Vagina (tissue), 2 donors: ENCODE data around the gene DEFB132.

Experiments
- CTCF ChIP-seq, 3 experiments: fragments of 450-650 bp in 2 of 3; fragments of 200-600 bp in 1 of 3; sonication (generic) in 1 of 3; IDR thresholded peaks; one replicate each; pipeline ENCODE4 v1.5.1; 2017 to 2019; ENCODE audit warnings: antibody characterized with exemption in 3 of 3, mild to moderate bottlenecking in 2 of 3, moderate library complexity in 2 of 3
- POLR2A ChIP-seq, 2 donors: fragments of 450-650 bp; IDR thresholded peaks; one replicate each; pipeline ENCODE4 v1.6.1; 2017; ENCODE audit warnings: antibody characterized with exemption in 2 of 2, mild to moderate bottlenecking in 2 of 2, moderate library complexity in 2 of 2
- POLR2AphosphoS5 ChIP-seq, 2 donors: sonication (generic); formaldehyde crosslinking; IDR thresholded peaks; one replicate each; pipeline ENCODE4 v1.9.0; 2017; ENCODE audit warnings: antibody characterized with exemption in 2 of 2, mild to moderate bottlenecking in 2 of 2, low read depth in 1 of 2; ENCODE audit not compliant: insufficient read depth in 1 of 2

- TF ChIP-seq CTCF (IDR thresholded peaks at IDR 0.05) (no peak), POLR2A (IDR thresholded peaks at IDR 0.05) (no peak), POLR2AphosphoS5 (IDR thresholded peaks at IDR 0.05; ENCODE audit: insufficient read depth in 1 of 2, low read depth in 1 of 2) (no peak)
These were observed 42.9 kb downstream of the DEFB132 start for GRCh38 chr20:300345-300990.
